Body of pancreas (tissue), 4 donors: ENCODE measurements around the gene MC2R. TPM values are rescaled to one million over a fixed set of nuclear protein-coding genes. Genes with fewer than 3 reads are reported as not detected.

Source experiments
- ATAC-seq: fragments of 150-250 bp; one replicate; pipeline ENCODE4 v1.9.1; 2016
- DNase-seq, 4 donors: peaks; one replicate each; pipeline ENCODE4 v3.0.0-alpha.2; 2019
- H3K27ac ChIP-seq, 4 donors: fragments of 200-600 bp; sonication (generic); 1 replicate in 3 of 4; 2 replicates in 1 of 4; pipeline versions ENCODE4 v1.5.1 to v1.6.1; 2016 to 2019; ENCODE audit warnings: mild to moderate bottlenecking in 1 of 4, mixed read lengths in 1 of 4, moderate library complexity in 1 of 4
- H3K27me3 ChIP-seq, 2 donors: fragments of 200-600 bp; sonication (generic); one replicate each; pipeline ENCODE4 v1.6.0; 2016; ENCODE audit warnings: mild to moderate bottlenecking in 1 of 2
- H3K36me3 ChIP-seq, 2 donors: fragments of 200-600 bp; sonication (generic); replicated peaks in 1 of 2; 2 replicates each; pipeline ENCODE4 v1.5.1; 2016; ENCODE audit warnings: low read depth in 2 of 2; ENCODE audit not compliant: insufficient read depth in 1 of 2
- H3K4me1 ChIP-seq: fragments of 200-600 bp; sonication (generic); one replicate; pipeline ENCODE4 v1.6.0; 2016
- H3K4me3 ChIP-seq, 2 donors: fragments of 200-600 bp; sonication (generic); 1 replicate in 1 of 2; 2 replicates in 1 of 2; pipeline ENCODE4 v1.5.1; 2016 to 2019
- H3K9me3 ChIP-seq, 3 donors: fragments of 200-600 bp; sonication (generic); 1 replicate in 2 of 3; 2 replicates in 1 of 3; pipeline ENCODE4 v1.5.1; 2016
- CTCF ChIP-seq, 7 experiments: fragments of 450-650 bp in 4 of 7; fragments of 200-600 bp in 3 of 7; sonication (generic) in 3 of 7; IDR thresholded peaks; one replicate each; pipeline ENCODE4 v1.5.1; 2016 to 2019; ENCODE audit warnings: antibody characterized with exemption in 7 of 7
- POLR2A ChIP-seq, 3 donors: fragments of 450-650 bp; IDR thresholded peaks; one replicate each; pipeline ENCODE4 v1.6.1; 2016; ENCODE audit warnings: antibody characterized with exemption in 3 of 3, mild to moderate bottlenecking in 2 of 3
- WGBS, 2 donors: methylation state at CpG; one replicate each; pipeline ENCODE4 v1.1.5; 2017; 5-methylcytosine and 5-hydroxymethylcytosine counted together
- intact Hi-C: fragments of 100-400 bp; cut with DNase I; formaldehyde crosslinking; loops from one replicate; pipeline ENCODE4 v1.15.1; 2023
- total RNA-seq, 2 donors: library from RNA; depleted of rRNA; stranded (reverse); fragments of >200 nt; gene quantifications; one replicate each; pipeline ENCODE4 v1.1.0, GENCODE V29; 2016

Gene MC2R
- total RNA-seq, 2 donors from 2014 or later = not detected

GRCh38 chr18:13913205-13913604 lies 2.1 kb downstream of the MC2R start:
- TF ChIP-seq CTCF (IDR thresholded peaks at IDR 0.05) = no peak
- H3K27ac ChIP-seq = no peak overlapping the region
- H3K27me3 ChIP-seq = no peaks in the 10 kb centered on the region
- ATAC-seq = no peak
- H3K4me1 ChIP-seq = no peaks in the 10 kb centered on the region
- intact Hi-C loops = no loop called here
- no peaks in the 10 kb centered on the region for H3K9me3 ChIP-seq
- DNase-seq = no peak
- no peaks in the 10 kb centered on the region for H3K36me3 ChIP-seq
- H3K4me3 ChIP-seq = no peak overlapping the region
- WGBS, 2 donors = 43 to 50% methylated on average over 10 of the region's 10 CpGs

- ATAC-seq (no peak), DNase-seq (no peak)
- TF ChIP-seq POLR2A (IDR thresholded peaks at IDR 0.05) = no peak
- no peak for TF ChIP-seq CTCF (IDR thresholded peaks at IDR 0.05)
- 65 to 70% methylated on average over 9 of the region's 9 CpGs for WGBS, 2 donors
- H3K4me1 ChIP-seq = no peaks in the 10 kb centered on the region
- no peaks in the 10 kb centered on the region for H3K27me3 ChIP-seq
- intact Hi-C loops = no loop called here
- H3K9me3 ChIP-seq = no peaks in the 10 kb centered on the region
- no peaks in the 10 kb centered on the region for H3K36me3 ChIP-seq
- H3K27ac ChIP-seq = no peak overlapping the region
- no peak overlapping the region for H3K4me3 ChIP-seq
Measured at GRCh38 chr18:13912601-13913000, 2.7 kb downstream of the MC2R start.

DNA sequence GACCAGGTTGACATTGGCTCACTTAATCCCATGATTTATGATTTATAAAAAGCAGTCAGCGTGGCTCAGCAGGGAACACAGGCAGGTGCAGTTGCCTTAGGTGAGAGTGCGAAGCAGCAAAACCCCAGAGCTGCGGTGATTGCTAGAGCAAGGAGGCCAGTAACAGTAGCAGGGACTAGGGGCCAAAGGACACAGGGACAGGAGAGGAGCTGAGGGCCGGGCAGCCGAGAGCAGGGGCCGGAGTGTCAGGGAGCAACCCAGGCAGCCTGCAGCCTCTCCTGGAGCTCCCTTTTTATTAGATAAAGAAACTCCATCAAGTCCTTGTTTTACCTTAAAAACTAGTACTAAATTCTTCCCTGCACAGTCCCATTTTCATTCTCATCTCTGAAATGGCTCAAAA lies 4.3 kb downstream of the MC2R start:
- no peaks in the 10 kb centered on the region for H3K36me3 ChIP-seq
- ATAC-seq (no peak), DNase-seq (no peak)
- TF ChIP-seq CTCF (IDR thresholded peaks at IDR 0.05) (no peak), POLR2A (IDR thresholded peaks at IDR 0.05) (no peak)
- no peaks in the 10 kb centered on the region for H3K4me1 ChIP-seq
- no peaks in the 10 kb centered on the region for H3K9me3 ChIP-seq
- H3K27ac ChIP-seq = no peak overlapping the region
- WGBS, 2 donors = 28 to 38% methylated on average over 6 of the region's 6 CpGs
- H3K27me3 ChIP-seq = no peaks in the 10 kb centered on the region
- no peak overlapping the region for H3K4me3 ChIP-seq
- intact Hi-C loops = no loop called here

- Histone ChIP-seq H3K27me3 (no peaks in the 10 kb centered on the region), H3K27ac (no peak overlapping the region), H3K9me3 (no peaks in the 10 kb centered on the region), H3K4me1 (no peaks in the 10 kb centered on the region), H3K36me3 (no peaks in the 10 kb centered on the region), H3K4me3 (no peak overlapping the region)
- DNase-seq = no peak
- no peak for ATAC-seq
- intact Hi-C loops = no loop called here
- no peak for TF ChIP-seq CTCF (IDR thresholded peaks at IDR 0.05)
- no peak for TF ChIP-seq POLR2A (IDR thresholded peaks at IDR 0.05)
Measured at GRCh38 chr18:13910501-13910900, 4.8 kb downstream of the MC2R start.

DNA sequence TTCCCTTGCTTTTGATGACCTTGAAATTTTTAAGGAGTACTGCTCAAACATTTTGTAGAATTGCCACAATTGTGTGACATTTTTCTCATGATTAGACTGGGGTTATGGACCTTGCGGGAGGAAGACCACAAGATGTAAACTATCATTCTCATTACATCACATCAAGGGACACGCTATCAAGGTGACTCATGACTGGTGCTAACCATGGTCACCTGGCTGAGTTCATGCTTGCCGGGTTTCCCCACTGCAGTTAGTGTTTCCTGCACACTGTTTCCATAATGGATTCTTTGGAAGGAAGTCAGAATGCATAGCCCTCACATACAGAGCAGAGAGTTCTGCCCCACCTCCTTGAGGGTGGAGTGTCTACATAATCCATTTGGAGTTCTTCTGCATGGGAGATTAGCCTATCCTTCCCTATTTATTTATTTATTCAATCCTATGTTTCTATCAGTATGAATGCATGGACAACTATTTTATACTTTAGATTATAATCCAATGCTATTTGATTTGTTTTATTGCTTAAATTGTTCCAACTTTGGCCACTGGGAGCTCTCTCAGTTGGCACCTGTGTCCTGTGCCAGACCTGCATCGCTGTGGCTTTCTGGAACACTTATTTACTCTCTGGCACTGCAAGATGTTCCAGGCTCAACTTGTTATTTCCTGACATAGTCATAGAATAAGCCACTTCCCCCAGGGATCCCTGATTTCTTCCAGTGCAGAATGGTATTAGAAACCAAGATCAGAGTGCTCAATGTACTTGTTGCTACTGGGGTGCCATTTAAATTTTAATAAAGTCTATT lies 6.0 kb downstream of the MC2R start:
- no peaks in the 10 kb centered on the region for H3K9me3 ChIP-seq
- no peaks in the 10 kb centered on the region for H3K27me3 ChIP-seq
- DNase-seq = no peak
- no peak for ATAC-seq
- H3K36me3 ChIP-seq = no peaks in the 10 kb centered on the region
- no peak overlapping the region for H3K27ac ChIP-seq
- no peak overlapping the region for H3K4me3 ChIP-seq
- H3K4me1 ChIP-seq = no peaks in the 10 kb centered on the region
- intact Hi-C loops = no loop called here
- TF ChIP-seq POLR2A (IDR thresholded peaks at IDR 0.05) = no peak
- TF ChIP-seq CTCF (IDR thresholded peaks at IDR 0.05) = no peak
- 52 to 60% methylated on average over 4 of the region's 4 CpGs for WGBS, 2 donors
